HL-60 (cell line): Measurements from ENCODE around the gene KRT85.

Experiments used
- GABPA ChIP-seq: IDR thresholded peaks from 2 replicates; pipeline ENCODE4 v1.6.1; 2012; ENCODE audit warnings: low read depth
- TF ChIP-seq, protein P1 (sequence below): IDR thresholded peaks from one replicate; pipeline ENCODE4 v1.5.1; 2011; ENCODE audit warnings: low read length, control low read depth, inconsistent platforms; ENCODE audit not compliant: insufficient read depth
- TF ChIP-seq, protein P2 (sequence below): IDR thresholded peaks from 2 replicates; pipeline ENCODE4 v1.6.1; 2012; ENCODE audit warnings: low read depth; ENCODE audit not compliant: insufficient replicate concordance

DNA sequence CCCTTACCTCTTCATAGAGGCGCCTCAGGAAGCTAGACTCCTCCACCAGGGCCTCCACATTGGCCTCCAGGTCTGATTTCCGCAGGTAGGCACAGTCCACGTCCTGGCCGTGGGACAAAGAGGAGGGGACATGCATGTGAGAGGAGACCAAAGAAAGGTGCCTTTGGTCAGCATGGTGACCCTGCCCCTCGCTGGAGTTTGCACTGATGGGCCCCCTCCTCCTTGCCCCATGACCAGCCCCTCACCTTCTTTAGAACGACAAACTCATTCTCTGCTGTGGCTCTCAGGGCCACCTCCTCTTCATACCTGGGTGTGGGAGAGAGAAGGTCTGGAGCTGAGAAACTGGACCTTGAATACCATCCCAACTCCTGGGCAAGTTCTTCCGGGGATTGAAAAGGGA lies 3.2 kb downstream of the KRT85 start:
- TF ChIP-seq, protein P1, sequence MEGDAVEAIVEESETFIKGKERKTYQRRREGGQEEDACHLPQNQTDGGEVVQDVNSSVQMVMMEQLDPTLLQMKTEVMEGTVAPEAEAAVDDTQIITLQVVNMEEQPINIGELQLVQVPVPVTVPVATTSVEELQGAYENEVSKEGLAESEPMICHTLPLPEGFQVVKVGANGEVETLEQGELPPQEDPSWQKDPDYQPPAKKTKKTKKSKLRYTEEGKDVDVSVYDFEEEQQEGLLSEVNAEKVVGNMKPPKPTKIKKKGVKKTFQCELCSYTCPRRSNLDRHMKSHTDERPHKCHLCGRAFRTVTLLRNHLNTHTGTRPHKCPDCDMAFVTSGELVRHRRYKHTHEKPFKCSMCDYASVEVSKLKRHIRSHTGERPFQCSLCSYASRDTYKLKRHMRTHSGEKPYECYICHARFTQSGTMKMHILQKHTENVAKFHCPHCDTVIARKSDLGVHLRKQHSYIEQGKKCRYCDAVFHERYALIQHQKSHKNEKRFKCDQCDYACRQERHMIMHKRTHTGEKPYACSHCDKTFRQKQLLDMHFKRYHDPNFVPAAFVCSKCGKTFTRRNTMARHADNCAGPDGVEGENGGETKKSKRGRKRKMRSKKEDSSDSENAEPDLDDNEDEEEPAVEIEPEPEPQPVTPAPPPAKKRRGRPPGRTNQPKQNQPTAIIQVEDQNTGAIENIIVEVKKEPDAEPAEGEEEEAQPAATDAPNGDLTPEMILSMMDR, result no peak
- no peak for TF ChIP-seq GABPA
- TF ChIP-seq, protein P2, sequence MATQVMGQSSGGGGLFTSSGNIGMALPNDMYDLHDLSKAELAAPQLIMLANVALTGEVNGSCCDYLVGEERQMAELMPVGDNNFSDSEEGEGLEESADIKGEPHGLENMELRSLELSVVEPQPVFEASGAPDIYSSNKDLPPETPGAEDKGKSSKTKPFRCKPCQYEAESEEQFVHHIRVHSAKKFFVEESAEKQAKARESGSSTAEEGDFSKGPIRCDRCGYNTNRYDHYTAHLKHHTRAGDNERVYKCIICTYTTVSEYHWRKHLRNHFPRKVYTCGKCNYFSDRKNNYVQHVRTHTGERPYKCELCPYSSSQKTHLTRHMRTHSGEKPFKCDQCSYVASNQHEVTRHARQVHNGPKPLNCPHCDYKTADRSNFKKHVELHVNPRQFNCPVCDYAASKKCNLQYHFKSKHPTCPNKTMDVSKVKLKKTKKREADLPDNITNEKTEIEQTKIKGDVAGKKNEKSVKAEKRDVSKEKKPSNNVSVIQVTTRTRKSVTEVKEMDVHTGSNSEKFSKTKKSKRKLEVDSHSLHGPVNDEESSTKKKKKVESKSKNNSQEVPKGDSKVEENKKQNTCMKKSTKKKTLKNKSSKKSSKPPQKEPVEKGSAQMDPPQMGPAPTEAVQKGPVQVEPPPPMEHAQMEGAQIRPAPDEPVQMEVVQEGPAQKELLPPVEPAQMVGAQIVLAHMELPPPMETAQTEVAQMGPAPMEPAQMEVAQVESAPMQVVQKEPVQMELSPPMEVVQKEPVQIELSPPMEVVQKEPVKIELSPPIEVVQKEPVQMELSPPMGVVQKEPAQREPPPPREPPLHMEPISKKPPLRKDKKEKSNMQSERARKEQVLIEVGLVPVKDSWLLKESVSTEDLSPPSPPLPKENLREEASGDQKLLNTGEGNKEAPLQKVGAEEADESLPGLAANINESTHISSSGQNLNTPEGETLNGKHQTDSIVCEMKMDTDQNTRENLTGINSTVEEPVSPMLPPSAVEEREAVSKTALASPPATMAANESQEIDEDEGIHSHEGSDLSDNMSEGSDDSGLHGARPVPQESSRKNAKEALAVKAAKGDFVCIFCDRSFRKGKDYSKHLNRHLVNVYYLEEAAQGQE, result no peak
